ENCODE data around the gene RAB17. TPM values are rescaled to one million over a fixed set of nuclear protein-coding genes. Genes with fewer than 3 reads are reported as not detected.

Gene RAB17
- total RNA-seq, 1 experiment from 2014 or later: 0.21 TPM

DNA sequence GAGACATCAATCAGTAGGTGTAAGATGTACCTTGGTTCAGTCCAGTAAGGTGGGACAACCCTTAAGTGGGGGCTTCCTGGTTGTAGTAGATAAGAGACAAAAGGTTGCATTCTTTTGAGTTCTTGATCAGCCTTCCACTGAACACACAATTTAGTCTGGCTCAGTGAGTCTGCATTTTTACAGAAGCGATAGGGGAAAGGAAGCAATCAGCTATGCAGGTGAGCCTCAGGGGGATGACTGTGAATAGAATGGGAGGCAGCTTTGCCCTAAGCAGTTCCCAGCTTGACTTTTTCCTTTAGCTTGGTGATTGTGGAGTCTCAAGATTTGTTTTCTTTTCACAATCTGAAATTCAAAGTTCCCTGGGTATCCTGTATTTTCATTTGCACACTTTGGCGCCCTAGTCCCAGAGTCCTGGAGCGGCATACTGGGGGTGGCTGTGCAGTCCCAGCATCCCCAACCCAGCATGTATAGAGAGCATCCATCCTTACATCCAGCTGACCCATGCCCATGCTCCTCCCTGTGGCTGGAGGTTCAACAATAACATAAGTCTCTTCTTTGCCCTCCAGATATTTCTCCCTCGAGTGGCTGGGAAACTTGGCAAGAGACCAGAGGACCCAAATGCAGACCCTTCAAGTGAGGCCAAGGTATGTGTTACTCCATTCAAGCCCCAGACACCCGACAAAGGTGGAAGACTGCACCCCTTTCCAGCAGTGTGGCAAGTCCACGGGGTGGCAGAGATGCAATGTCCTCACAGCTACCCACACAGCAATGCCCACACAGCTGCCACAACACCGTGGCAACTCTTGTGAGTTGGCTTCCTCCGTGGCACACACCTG, 44.3 kb downstream of the RAB17 start:
- no peak overlapping the region for H3K4me3 ChIP-seq
- no peaks in the 10 kb centered on the region for H3K9me3 ChIP-seq (replicated peaks)
- H3K27me3 ChIP-seq (replicated peaks): no peaks in the 10 kb centered on the region
- H3K27ac ChIP-seq: no peak overlapping the region
- no peaks in the 10 kb centered on the region for H3K36me3 ChIP-seq
- 0 out of 2 replicates have a peak, but pooled peaks cover 4% of the 10 kb centered on the region for H3K4me1 ChIP-seq (replicated peaks)
- no peak for DNase-seq (ENCODE audit: low read depth in 1 of 2, low spot score in 2 of 2)

DNA sequence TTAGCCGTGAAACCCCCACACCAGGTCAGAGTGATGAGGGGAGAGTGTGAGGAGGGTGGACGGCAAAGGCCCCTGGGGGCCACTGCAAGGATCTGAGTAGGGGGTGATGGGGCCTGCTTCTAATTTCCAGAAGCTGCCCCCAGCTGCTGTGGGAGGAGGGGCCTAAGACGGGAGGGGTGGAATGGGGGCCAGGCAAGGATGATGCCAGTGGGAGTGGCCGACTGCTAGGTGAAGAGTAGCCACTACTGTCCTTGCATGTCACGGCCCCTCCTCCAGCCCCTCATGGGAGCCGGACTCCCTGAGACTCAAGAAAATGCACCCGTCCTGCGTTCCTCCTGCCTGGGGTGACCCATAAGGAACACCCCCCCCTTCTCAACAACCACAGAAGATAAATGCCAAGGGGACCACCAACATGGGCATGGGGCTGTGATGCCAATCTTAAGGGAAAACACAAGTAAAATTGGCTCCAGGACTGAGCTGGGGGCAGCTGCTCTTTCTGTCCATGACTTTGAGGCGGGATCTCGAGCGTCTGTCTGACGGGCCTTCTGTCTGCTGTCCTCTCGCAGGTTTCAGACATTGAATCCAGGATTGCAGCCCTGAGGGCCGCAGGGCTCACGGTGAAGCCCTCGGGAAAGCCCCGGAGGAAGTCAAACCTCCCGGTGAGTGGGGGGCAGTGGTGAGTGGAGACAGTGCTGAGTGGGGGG, 48.4 kb downstream of the RAB17 start:
- no peak for DNase-seq (ENCODE audit: low read depth in 1 of 2, low spot score in 2 of 2)
- Histone ChIP-seq H3K27me3 (replicated peaks) (no peaks in the 10 kb centered on the region), H3K36me3 (no peaks in the 10 kb centered on the region), H3K9me3 (replicated peaks) (no peaks in the 10 kb centered on the region), H3K4me3 (no peak overlapping the region), H3K4me1 (replicated peaks) (no peaks in the 10 kb centered on the region; the same call in 1 of the 2 replicates), H3K27ac (no peak overlapping the region)

DNA sequence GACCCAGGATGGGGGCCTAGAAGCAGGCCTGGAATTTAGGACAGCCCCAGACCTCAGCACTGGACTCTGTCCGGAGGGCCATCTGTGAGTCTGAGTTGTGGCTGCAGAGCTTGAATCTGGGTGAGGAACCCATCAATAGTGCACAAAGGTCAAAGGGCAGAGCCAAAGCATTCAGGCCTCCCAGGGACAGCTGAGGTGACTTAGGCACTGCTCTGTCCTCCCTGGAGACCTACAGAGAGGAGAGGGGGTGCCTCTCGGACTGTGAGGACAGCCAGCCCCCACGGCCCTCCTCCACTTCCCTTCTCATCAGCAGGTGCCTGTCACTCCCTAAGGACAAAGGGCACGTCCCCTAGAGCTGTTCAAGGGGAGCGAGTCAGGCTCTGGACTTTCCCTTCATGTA, 49.3 kb downstream of the RAB17 start:
- Histone ChIP-seq H3K4me3 (no peak overlapping the region), H3K27ac (no peak overlapping the region), H3K36me3 (no peaks in the 10 kb centered on the region), H3K4me1 (replicated peaks) (no peaks in the 10 kb centered on the region; the same call in 1 of the 2 replicates), H3K9me3 (replicated peaks) (no peaks in the 10 kb centered on the region), H3K27me3 (replicated peaks) (no peaks in the 10 kb centered on the region)
- no peak for DNase-seq (ENCODE audit: low read depth in 1 of 2, low spot score in 2 of 2)

DNA sequence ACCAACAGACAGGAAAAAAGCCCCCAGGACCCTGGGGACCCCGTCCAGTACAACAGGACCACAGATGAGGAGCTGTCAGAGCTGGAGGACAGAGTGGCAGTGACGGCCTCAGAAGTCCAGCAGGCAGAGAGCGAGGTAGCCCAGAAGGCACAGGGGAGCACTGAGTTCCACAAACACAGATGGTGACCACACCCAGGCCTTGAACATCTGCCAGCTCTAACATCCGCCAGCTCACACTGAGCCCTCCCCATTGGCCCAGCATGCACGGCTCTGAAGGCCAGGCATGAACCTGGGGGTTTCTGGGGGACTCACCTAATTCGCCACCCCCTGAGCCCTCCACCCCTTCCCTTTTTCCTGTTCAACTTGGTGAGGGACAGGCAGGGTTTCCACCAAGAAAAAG, 49.7 kb downstream of the RAB17 start:
- H3K27ac ChIP-seq: no peak overlapping the region
- no peaks in the 10 kb centered on the region for H3K27me3 ChIP-seq (replicated peaks)
- no peaks in the 10 kb centered on the region; the same call in 1 of the 2 replicates for H3K4me1 ChIP-seq (replicated peaks)
- H3K36me3 ChIP-seq: no peaks in the 10 kb centered on the region
- H3K9me3 ChIP-seq (replicated peaks): no peaks in the 10 kb centered on the region
- no peak overlapping the region for H3K4me3 ChIP-seq
- DNase-seq (ENCODE audit: low read depth in 1 of 2, low spot score in 2 of 2): no peak

DNA sequence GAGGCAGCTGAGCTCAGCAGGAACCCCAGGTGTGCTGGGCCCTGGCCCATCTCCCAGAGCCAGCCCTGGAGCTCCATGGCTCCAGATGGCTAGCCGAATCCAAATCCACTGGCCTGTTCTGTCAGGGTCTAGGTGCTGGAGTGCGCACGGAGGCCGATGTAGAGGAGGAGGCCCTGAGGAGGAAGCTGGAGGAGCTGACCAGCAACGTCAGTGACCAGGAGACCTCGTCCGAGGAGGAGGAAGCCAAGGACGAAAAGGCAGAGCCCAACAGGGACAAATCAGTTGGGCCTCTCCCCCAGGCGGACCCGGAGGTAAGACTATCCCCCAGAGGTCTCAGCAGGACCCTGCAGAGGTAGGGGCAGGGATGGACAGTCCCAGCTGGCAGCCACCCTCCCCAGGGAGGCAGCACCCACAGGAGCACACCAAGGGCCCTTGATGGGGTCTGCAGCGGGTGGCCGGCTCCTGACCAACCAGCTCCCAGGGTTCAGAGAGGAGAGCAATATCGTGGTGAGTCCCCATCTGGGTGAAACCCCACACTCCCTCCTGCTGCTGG, 50.2 kb downstream of the RAB17 start:
- H3K27ac ChIP-seq: no peak overlapping the region
- no peaks in the 10 kb centered on the region for H3K9me3 ChIP-seq (replicated peaks)
- H3K27me3 ChIP-seq (replicated peaks): no peaks in the 10 kb centered on the region
- H3K36me3 ChIP-seq: no peaks in the 10 kb centered on the region
- DNase-seq (ENCODE audit: low read depth in 1 of 2, low spot score in 2 of 2): no peak
- no peak overlapping the region for H3K4me3 ChIP-seq
- H3K4me1 ChIP-seq (replicated peaks): no peaks in the 10 kb centered on the region; the same call in 1 of the 2 replicates

DNA sequence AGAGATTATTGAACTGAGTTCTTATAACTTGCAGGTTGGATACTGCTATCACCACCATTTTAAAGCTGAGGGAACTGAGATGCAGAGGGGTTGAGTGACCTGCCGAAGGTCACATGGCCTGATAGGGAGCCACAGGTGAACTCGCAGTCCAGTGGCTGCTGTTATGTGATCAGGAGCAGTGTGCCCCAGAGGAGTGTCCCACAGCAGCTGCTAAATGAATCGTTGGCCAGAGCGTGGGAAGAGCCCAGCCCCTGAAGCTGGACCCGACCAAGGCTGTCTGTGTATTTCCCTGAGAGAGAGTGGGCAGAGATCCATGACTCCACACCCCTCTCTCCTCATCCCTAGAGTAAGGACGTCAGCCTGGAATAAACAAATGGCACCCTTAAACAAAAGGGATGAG, 50.9 kb downstream of the RAB17 start:
- no peak for DNase-seq (ENCODE audit: low read depth in 1 of 2, low spot score in 2 of 2)
- H3K27me3 ChIP-seq (replicated peaks): no peaks in the 10 kb centered on the region

DNA sequence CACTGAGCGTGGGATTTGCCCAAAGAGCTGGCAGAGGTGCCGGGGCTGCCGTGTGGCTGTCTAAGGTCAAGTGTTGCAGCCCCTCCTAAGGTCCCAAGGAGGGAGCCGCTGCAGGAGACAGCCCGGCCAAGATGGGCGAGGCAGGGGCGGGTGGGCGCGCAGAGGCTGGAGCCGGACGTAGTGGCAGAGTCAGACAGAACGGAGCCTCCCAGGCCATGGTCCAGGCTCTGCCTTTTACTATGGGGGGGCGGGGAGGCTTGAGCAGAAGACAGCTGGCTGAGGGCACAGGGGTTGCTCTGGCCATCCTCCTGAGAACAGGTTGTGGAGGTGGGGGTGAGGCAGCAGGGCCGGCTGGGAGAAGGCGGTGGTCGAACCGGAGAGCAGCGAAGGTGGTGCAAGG, 51.6 kb downstream of the RAB17 start:
- DNase-seq (ENCODE audit: low read depth in 1 of 2, low spot score in 2 of 2): no peak
- H3K36me3 ChIP-seq: no peaks in the 10 kb centered on the region
- no peaks in the 10 kb centered on the region for H3K27me3 ChIP-seq (replicated peaks)

More for the DNA sequence above, 50.9 kb downstream of the RAB17 start:
- Histone ChIP-seq H3K4me1 (replicated peaks) (no peaks in the 10 kb centered on the region; the same call in 1 of the 2 replicates), H3K4me3 (no peak overlapping the region), H3K27ac (no peak overlapping the region), H3K36me3 (no peaks in the 10 kb centered on the region), H3K9me3 (replicated peaks) (no peaks in the 10 kb centered on the region)

DNA sequence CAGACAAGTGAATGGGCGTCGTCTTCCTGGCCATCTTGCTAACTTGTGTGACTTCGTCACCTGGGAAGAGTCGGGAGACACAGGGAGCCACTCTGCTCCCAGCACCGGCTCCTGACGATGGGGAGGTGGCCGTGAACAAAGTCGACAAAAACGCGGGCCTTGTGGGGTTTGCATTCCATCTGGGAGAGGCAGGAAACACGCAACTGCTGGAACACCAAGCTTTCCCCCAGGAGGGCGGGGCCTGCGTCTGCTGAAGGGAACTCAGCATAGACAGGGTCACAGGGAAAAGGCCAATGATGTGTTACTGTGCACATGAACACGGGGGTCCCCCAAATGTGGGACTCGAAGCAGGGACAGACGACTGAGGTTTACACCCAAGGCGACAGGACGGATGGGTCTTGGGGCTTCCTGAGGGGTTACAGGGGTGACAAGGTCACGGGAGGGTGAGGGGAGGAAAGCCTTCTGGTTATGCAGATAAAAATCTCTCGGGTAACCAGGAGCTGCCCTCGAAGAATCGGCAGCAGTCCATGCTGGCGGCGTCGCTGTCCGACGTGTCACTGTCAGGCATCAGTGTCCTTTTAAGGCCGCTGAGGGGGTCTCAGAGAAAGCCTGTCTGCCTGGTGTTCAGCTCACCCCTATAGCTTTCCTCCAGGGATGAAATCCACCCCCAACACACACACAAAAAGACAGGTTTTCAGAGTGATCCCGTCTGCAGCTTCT, 52.4 kb downstream of the RAB17 start:
- Histone ChIP-seq H3K27ac (no peak overlapping the region), H3K9me3 (replicated peaks) (no peaks in the 10 kb centered on the region), H3K27me3 (replicated peaks) (no peaks in the 10 kb centered on the region), H3K4me1 (replicated peaks) (no peaks in the 10 kb centered on the region; the same call in 1 of the 2 replicates), H3K36me3 (no peaks in the 10 kb centered on the region), H3K4me3 (no peak overlapping the region)
- no peak for DNase-seq (ENCODE audit: low read depth in 1 of 2, low spot score in 2 of 2)

More for the DNA sequence above, 51.6 kb downstream of the RAB17 start:
- H3K9me3 ChIP-seq (replicated peaks): no peaks in the 10 kb centered on the region
- H3K4me1 ChIP-seq (replicated peaks): no peaks in the 10 kb centered on the region; the same call in 1 of the 2 replicates
- no peak overlapping the region for H3K4me3 ChIP-seq
- H3K27ac ChIP-seq: no peak overlapping the region

DNA sequence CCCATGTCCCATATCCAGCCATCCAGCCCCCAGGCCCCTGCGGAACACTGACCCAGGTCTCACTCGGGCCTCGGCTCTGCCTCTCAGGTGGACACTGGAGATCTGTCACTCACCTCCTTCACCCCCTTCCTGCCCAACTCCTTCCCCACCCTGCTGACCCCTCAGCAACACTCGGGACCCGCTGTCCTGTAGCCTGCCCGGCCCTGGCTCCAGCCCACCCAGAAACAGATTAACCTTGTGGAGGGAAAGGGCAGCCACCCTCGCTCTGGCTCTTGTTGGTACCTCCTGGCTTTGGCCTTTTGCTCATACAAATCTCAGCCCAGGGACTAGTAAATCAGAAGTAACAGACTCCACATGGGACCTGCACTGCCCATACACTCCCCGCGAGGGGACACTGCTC, 53.9 kb downstream of the RAB17 start:
- no peaks in the 10 kb centered on the region; the same call in 1 of the 2 replicates for H3K4me1 ChIP-seq (replicated peaks)
- H3K27me3 ChIP-seq (replicated peaks): no peaks in the 10 kb centered on the region
- no peak overlapping the region for H3K4me3 ChIP-seq
- DNase-seq (ENCODE audit: low read depth in 1 of 2, low spot score in 2 of 2): no peak
- H3K36me3 ChIP-seq: no peaks in the 10 kb centered on the region
- no peak overlapping the region for H3K27ac ChIP-seq
- H3K9me3 ChIP-seq (replicated peaks): no peaks in the 10 kb centered on the region

DNA sequence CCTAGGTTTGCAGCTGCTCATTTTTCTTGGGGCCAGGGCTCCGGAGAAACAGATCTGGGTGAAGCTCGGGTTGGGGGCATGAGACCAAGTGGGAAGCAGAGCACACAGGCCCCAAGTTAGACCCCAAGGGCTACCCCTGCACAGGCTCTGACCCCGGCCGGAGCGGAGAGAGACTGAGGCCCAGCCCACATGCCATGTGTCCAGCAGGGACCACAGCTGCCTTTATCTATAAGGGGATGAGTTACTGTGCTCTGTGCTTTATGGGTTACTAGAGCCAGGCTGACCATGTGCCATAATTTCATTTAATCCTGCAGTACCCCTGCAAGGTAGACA, 54.5 kb downstream of the RAB17 start:
- H3K9me3 ChIP-seq (replicated peaks): no peaks in the 10 kb centered on the region
- H3K36me3 ChIP-seq: no peaks in the 10 kb centered on the region
- no peak overlapping the region for H3K4me3 ChIP-seq
- no peak overlapping the region for H3K27ac ChIP-seq
- DNase-seq (ENCODE audit: low read depth in 1 of 2, low spot score in 2 of 2): no peak
- no peaks in the 10 kb centered on the region for H3K27me3 ChIP-seq (replicated peaks)
- no peaks in the 10 kb centered on the region; the same call in 1 of the 2 replicates for H3K4me1 ChIP-seq (replicated peaks)

DNA sequence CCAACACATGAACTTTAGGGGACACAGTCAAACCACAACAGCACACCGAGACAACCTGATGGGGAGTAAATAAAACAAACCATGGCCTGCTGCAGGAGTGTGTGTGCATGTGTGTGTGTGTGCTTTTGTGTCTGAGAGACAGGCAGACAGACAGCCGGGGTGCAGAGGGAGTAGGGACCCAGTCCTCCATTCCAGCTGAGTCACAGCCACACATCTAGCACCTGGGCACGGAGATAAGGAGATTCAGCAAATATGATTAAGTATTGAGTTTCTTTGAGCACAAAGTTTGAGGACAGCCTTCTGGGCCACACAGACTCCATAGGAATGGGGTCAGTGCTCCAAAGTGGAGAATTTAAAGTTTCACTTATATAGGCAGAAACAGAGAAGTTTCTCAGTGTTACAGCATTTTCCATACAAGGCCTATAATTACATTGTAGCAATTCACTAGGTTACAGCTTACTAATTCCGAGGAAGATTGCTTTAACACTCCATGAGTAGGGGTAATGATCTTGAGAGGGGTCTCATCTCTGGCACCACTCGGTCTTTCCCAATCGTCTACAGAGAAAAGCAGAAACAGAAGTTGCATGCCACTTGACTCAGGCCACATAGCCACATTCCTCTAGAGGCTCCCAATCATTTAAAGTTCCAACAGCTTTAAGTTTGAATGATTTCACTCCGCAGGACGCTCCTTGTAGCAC, 55.0 kb downstream of the RAB17 start:
- Histone ChIP-seq H3K27ac (no peak overlapping the region), H3K9me3 (replicated peaks) (no peaks in the 10 kb centered on the region), H3K36me3 (no peaks in the 10 kb centered on the region), H3K27me3 (replicated peaks) (no peaks in the 10 kb centered on the region), H3K4me3 (no peak overlapping the region), H3K4me1 (replicated peaks) (no peaks in the 10 kb centered on the region)
- DNase-seq (ENCODE audit: low read depth in 1 of 2, low spot score in 2 of 2): no peak

DNA sequence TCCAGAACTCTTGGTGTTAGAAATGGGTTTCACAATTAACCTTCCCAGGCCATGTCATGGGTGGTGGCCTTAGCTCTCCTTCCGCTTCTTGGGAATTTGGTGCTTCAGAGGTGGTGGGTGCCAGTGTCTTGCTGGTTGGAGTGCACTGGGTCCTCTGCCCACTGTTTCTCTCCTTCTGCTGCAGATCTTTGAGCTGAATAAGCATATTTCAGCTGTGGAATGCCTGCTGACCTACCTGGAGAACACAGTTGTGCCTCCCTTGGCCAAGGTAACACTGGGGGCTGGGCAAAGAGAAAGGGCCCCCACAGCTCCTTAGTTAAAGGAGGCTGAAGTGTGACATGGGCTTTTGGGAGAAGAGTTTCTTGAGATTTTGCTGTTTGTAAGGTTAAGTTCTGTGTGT, 56.2 kb downstream of the RAB17 start:
- no peaks in the 10 kb centered on the region for H3K27me3 ChIP-seq (replicated peaks)
- H3K4me3 ChIP-seq: no peak overlapping the region
- H3K27ac ChIP-seq: no peak overlapping the region
- no peaks in the 10 kb centered on the region for H3K9me3 ChIP-seq (replicated peaks)
- no peaks in the 10 kb centered on the region for H3K36me3 ChIP-seq
- DNase-seq (ENCODE audit: low read depth in 1 of 2, low spot score in 2 of 2): no peak
- H3K4me1 ChIP-seq (replicated peaks): no peaks in the 10 kb centered on the region

DNA sequence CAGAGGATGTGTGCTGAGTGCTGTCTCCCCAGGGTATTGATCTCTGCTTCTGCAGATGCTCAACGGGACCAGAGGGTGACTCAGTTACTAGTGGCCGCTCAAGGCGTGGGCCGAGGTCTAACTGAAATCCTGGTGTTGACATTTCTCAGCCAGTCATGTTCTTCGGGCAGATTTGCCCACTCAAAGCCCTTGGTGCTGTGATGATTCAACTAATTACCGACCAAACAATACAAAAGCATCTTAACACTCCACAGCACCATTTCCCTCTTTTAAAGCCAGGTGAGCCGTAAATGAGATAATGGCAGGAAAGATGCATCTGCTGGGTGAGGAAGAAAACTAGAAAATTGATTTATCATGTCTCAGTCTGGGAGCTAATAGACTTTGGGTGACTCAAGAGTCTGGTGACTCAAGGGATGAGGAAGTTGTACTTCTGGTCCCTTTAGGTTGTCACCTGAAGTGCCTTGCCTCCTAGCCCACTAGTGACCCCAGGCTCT, 56.8 kb downstream of the RAB17 start:
- Histone ChIP-seq H3K4me1 (replicated peaks) (no peaks in the 10 kb centered on the region), H3K27ac (no peak overlapping the region), H3K9me3 (replicated peaks) (no peaks in the 10 kb centered on the region), H3K36me3 (no peaks in the 10 kb centered on the region), H3K4me3 (no peak overlapping the region), H3K27me3 (replicated peaks) (no peaks in the 10 kb centered on the region)
- DNase-seq (ENCODE audit: low read depth in 1 of 2, low spot score in 2 of 2): no peak

Data from SJSA1 (cell line).